GM21367 (cell line): ENCODE measurements around the gene ACSL6.

Source experiments
- ATAC-seq: cut with Tn5 transposase; IDR thresholded peaks from one replicate; pipeline ENCODE4 v1.9.1; 2021; ENCODE audit not compliant: unreplicated experiment

ACSL6 gene

DNA sequence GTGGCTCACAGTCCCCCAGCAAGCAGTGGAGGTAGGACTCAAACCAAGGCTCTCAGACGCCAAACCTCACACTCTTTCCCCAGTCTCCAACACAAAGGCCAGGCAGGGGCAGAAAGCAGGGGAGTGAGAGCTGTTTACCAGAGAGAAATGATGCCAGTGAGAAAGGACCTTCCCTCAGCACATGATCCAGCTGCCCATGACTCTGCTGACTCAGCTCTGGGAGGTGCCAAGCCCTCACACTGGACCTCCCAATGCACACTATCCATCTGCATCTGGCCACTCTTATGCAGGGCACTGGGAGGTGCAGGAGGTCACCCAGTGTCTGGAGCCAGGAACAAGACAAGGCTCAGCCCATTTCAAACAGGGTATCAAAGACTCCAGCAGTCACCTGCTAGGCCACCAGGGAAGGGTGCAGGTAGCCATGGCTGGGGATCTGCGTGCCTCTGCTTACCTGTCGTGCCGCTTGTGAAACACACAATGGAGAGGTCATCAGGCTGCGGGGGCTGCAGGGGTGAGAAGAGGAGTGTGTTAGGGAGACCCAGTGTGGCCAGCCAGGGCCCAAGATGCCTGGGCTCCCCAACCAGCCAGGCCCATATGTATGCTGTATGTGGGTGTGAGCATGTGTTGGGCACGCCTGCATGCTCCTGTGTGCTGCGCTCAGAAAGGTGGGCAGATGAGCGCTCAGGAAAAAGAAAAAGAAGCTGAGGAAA is 26.3 kb downstream of the ACSL6 start:
- ATAC-seq, result no peak

DNA sequence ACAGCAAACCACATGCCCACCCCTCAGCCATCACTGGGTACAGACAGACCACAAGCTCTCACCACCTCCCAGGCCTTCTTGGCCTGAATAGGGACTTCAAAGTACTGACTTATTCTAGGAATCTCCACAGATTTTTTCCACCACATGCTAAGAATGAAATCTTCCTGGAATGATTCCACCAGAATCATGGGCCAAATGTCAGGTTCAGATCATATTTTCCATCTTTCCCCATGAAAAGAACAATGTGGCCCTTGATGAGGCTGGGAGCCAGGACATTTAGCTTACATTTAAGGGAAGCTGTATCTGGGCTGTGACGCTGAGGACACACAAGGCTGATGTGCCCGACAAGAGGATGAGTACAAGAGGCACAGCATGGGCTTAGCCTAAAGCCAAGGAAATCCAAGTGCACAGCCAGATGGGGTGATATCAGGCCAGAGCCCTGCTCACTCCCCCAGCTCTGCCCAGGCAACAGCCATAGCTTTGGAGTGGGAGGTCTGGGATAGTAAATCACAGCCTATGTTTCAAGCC is 28.1 kb downstream of the ACSL6 start:
- no peak for ATAC-seq

DNA sequence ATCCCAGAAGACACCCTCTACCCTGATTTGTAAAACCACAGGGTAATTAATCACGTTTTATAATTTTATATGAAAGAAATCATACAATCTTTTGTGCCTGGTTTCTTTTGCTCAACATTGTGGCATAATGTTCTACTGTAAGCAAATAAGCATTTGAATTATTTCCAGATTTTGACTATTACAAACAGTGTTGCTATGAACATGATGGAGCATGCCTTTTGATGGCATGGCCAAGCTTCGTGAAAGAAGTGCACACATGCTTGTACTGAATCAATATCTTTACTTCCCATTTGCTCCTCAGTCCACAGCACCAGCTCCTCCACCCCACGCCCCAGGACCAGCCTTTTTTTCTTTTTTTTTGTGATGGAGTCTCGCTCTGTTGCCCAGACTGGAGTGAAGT is 29.9 kb downstream of the ACSL6 start:
- ATAC-seq, result no peak

DNA sequence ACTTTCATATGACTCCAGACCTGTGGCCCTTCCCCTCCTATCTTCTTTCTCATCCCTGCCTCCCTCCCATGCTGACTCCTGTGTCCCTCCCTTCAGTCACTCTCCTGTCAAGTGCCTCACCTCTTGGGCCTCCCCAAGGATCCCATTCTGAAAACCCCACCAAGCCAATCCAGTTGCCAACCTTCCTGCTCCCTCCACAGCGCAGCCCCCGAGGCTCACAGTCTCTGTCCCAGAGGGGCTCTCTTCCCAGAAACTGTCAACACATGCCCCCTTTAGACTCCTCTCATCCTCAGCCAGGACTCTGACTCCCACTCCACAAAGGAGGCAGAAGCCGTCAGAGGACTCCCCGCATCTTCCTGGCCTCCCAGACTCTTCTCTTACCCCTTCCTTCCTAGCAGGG is 30.8 kb downstream of the ACSL6 start:
- ATAC-seq, result no peak

DNA sequence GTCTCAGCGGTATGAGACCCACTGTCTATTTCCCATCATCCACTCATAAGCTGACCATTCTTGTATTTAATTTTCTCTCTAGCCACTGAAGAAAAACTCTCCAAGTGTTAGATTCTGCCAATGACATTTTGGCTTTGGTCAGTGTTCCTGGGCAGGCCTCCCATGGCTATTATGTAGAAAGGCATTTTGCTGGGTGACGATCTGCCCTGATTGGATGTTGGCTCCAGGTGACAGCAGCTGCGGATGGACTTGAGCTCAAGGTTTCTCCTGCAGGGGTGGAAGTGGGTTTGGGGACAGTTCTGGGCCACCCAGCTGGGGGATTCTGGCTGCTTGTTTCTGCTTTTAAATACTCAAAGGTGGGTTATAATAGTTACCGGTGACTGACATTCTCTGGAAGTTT is 31.6 kb downstream of the ACSL6 start:
- ATAC-seq, result no peak

DNA sequence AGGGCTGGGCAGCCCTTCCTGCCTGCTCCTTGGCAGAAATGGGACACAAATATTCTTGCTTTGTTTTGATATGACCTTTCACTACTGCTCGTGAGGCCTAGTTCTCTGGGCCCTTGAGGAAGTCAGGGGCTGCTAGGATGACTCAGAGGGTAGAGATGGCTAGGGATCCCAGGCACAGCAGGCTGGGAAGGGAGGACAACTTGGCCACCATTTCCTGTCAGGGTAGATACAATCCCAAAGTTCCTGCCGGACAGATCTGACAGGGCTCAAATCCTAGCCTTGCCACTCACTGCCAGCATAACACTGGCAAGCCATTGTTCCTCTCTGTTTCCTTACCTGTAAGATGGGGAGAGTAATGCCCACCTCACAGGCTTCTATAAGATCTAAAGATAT is 34.2 kb downstream of the ACSL6 start:
- no peak for ATAC-seq

DNA sequence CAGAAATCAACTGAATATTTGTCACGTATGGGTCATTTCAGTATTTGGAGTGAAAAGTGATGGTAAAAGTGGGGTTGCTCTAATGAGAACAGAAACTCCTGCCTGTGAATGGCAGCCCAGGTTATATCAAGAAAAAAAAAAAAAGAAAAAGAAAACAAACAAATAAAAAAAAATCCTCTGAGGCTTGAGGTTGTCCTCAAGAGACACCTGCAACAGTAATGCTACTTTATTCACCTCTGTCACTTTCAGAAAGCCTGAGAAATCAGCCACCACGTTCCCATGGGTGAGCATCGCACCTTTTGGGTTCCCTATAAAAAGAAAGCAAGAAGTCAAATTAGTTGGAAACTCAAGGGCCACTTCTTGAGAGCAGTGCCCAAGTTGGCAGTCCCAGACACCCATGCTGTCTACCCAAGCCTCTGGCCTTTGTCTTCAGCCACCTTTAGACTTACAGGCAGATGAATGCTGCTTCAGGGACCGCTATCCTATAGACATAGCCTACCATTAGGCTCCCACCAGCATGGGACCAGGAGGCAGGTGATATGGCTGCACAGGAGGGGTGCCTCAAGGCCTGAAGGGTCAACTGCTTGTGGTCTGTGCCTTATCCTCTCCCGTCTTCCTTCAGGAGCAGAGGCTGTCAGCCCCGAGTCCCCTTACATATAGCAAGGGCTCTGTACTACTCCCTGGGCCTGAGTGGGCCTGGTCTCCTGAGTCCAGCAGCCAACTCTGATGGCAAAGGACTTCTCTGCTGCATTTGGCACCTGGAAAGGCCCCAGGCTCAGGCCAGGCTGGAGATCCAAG is 34.8 kb downstream of the ACSL6 start:
- ATAC-seq, result no peak

DNA sequence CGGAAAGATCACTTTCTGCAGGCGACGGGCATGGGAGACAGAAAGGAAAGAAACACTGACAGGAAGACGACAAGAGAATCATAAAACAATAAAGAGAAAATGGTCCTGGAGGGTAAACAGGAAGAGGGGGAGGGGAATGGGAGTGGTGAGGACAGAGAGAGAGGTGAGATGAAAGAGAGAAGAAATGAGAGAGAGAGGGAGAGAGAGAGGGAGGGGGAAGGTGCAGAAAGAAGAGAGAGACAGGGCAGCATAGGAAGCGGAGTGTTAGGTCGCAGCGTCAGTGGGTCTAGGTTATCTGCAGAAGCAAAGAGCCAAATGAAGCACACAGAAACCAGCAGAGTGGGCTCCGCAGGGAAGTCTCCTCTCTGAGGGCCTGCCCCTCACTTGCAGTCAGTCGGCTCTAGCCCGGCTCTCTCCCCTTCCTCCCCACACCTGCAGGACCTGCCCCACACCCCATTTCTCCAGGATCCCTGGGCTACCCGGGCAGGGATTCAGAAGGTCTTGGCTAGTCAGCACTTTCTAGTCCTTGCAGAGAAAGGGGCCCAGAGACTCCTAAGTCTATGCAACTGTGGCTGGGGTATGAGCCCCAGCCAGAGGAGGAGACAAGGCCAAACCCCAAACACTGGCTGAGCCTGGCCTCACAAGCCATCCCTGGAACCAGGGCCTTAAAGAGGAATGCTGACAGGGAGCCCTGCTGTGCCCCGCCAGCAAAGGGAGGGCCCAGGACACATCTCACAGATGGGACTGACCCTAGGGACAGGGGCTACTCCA is 36.3 kb downstream of the ACSL6 start:
- no peak for ATAC-seq

DNA sequence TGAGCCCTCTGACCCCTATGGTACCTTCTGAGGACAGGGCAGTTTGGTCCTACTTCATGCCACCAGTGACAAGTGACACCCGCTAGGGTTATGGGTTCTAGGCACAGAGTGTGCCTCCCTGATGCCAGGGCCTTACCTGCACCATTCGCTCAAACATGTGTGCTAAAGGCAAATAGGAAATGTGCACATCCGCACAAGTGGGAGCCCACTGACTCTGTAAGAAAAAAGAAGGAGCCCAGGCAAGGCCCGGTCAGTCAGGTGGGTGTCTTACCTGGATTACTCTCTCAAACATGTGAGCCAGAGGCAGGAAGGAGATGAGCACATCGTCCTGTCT is 36.9 kb downstream of the ACSL6 start:
- no peak for ATAC-seq

DNA sequence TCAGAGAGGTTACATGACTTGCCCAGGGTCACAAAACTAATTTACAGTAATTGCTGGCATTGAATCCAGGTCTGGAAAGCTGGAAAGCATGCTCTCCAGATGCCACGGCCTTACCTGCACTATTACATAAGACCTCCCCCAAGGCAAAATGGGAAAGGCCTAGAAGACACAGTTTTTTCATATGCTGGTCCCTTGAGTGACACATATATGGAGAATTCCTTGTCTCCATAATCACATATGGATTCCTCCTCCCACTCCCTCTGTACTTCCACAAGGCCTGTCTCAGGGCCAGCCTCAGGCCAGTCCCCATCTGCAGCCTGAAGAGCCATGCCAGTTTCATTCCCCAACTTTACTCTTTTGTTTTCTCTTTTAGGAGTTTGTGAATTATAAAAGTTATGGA is 37.4 kb downstream of the ACSL6 start:
- ATAC-seq, result no peak

DNA sequence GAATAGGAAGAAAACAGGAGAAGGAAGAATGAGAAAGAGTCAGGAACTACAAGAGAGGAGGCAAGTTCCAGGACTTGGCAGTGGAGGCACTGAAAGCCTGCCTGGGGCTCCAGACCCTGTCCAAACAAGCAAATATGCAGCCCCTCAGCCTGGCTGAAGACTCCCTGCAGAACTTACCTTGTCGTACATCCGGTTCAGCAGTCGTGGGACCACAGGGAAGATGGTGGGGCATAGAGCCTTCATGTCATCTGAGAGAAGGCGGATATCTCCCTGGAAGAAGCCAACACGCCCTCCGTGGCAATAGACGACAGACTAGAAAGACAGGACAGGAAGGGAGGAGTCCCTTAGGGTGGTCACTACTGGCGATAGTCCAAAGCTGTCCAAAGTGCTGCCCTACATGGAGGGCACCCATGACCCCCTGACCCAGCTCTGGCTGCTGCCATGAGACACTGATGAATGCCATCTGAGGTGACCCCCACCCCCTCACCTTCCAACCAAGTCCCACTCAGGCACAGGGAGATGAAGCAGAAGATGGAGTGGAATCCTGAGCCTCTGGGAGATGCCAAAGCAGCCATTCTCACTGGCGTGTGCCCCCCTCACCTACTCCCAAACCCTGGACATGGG is 38.3 kb downstream of the ACSL6 start:
- no peak for ATAC-seq

DNA sequence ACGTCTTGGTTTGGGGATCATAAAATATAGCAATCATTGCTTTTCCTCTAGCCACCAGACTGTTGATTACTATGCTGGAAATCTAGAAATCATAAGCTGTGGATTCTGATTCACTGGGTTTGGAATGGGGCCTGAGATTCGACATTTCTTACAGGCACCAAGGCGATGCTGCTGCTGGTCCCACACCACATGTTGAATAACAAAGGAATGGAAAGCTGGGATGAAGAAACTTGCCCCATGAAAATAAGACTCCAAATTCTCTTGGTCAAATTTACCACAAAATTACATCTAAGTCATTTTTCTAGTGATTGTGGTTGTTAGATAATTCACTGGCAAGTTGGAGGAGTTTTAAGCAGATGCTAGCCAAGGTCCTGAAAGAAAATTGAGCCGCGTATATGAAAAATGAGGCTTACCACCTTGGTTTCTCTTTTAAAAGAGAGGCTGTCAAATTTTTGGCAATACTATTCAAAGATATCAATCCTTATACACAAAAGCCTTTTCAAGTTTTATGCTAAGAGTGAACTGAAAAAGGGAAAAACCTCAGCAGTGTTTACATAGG is 43.0 kb downstream of the ACSL6 start:
- no peak for ATAC-seq

DNA sequence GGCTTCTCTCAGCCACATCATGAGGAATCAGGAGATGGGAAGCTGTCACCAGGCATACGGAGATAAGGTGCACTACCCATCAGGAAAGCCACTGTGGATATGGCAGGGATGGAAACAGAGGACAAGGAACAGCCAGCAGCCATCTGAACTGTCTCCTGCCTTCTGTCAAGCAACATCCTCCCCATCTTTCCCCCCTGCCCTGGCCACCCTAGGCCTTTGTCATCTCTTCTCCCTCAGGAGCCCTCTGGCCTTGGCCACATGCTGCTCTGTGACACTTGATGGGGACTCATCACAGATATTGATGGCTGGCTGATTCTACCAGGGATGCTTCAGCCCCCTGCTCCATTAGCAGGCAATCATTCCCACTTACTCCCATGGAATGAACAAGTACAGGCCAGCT is 44.9 kb downstream of the ACSL6 start:
- no peak for ATAC-seq

DNA sequence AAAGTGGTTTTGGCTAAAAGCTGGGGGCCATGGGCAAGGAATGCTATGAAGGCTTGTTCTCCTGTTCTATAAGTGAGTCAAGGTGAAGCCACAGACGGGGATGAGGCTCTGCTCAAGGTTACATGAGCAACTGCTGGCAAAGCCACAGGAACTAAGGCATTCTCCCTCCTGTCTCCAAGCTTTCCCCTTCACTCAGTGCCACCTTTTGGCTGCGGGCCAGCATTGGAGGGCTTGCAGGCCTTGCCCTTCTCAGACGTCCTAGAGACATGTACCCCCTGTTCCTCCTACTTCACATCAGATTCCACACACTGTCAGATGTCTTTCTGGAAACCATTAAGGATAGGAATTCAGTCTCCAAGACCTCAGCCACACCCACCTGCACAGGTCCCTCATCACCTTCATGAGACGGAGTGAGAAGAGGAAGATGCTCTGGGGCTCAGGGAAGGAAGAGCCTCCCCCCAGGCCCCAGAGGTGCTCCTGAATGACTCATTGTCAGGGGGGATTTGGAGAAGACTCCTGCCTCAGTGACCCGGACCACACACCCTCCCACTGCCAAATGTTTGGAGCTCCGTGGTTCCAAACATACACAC is 45.5 kb downstream of the ACSL6 start:
- ATAC-seq, result no peak

DNA sequence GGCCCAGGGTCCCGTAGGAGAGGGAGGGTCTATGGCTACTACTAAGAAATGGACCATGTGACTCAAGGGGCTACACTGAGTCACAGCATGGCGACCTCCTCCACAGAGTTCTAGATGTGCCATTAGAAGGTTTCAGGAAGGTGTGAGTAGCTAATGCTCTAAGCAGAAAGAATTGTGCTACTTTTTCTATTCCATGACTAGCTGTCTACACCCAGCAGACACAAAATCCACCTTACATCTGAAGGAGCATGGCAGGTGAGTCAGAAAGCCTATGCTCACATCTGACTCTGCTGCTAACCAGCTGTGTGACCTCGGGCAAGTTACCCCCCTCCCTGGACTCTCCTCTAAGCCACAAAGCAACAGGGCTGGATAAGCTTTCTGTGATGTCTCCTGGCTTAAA is 51.6 kb downstream of the ACSL6 start:
- ATAC-seq, result no peak

DNA sequence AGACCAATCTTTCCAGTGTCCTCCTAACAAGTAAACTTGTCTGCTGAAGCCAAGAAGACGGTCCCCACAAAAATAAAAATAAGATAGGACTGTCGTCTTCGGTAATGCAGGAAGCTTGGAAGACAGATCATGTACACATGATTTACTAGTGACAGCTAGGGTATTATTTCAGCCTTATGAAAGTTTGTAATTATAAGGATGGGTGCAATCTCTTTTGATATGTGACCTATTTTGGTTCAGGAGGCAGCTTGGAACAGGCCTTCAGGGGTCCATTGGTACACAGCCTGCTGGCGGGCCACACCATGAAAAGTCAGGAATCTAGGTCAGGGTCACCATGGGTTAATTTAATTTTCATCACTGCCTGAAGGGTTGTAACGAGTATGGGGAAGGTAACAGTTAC is 52.3 kb downstream of the ACSL6 start:
- no peak for ATAC-seq

DNA sequence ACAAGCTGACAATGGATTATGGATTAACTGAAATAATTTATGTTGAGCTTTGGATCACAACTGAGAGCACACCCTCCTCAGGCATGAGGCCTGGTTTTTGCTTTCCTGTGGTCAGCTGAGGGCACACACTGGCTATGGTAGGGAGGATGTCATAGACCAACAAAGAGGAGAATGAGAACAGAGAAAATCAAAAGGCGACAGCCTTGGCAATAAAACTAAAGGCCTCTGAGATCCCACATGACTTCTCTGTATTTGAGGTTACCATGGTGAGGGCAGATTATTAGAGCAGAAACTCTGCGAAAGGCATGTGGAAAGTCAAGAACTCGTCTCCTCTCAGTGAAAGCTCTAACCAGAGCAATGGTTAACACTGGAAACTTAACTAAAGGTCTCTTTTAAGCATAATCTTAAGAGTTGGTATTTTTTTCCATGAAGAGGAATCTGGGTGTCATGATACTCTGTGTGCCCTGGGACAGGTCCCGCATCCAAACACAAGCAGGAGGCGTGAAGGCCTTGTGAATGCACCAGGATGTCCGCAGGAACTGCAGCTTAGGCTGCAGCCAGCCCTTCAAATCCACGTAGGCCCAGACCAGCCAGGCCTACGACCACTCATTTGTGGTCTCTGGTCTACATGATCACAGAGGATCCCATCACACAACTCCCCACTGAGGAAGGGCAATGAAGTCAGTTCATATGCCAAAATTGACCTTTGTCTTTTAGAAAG is 53.6 kb downstream of the ACSL6 start:
- no peak for ATAC-seq

DNA sequence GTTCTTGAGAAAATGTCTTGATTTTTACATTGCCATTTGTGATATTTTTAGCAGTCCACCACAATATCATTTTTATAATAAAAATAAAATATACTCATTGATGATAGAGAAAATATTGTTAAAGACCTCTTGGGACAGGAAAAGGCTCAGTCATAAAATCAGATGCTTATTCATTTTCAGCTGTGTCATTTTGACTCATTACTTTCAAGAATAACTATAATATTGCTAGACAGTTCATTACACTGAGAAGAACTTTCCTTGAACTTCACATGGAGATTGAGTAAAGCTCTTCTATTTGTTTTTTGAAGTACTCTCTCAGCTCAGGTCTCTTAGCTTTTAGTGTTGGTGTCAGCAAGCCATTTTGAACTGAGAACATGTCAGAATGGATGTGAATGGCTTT is 57.5 kb downstream of the ACSL6 start:
- no peak for ATAC-seq

DNA sequence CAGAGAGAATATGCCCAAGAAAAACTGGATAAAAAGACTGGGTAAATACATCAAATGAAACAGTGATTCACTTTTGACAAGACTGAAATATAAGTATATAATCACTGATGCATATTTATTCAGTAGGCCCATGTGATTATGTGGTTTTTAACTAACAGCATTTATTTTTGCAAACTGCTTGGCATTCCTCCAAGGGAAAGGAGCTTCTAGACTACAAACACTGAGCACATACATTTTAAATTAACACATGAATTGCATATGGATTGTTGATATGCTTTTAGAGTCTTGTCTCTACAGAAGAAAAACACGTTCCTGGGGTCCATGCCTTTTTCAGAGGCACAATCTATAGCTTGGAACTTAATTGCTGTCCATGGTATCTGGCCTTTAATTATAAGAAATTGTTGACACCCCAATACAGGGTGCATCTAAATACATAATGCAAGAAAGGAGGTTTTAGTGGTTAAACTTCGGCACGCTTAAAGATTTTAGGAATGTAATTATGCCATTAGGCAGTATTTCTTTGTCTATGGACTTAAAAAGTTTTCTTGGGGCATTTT is 59.1 kb downstream of the ACSL6 start:
- ATAC-seq, result no peak

DNA sequence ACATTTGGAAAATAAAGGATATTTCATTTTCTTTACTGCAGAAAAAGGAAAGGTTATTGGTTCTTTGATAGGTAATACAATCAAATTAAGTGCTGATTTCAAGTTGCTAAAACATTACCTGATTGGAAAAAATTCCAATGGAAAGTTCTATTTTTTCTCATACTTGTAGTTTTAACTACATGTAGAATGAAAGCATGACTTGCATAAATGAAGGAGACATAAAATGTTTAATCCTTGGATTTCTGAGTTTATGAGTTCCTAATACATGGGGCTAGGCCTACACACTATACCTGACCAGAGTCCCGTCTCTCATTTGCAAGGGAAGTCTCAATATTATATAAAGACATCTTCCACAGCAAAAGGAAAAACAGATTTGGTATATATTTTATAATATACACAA is 60.8 kb downstream of the ACSL6 start:
- no peak for ATAC-seq
